ENCODE results near the gene SERINC1. TPM values are rescaled to one million over a fixed set of nuclear protein-coding genes. Genes with fewer than 3 reads are reported as not detected.

SERINC1 gene
- polyA plus RNA-seq, 1 donor from 2014 or later: 879 TPM

- no peak overlapping the region for H3K4me3 ChIP-seq (ENCODE audit: low read length)
- H2AFZ ChIP-seq (ENCODE audit: low read depth, low read length): no peak overlapping the region
- no peak overlapping the region for H3K9ac ChIP-seq (ENCODE audit: low read length)
- H3K27me3 ChIP-seq (ENCODE audit: insufficient read depth, low read depth, low read length): no peaks in the 10 kb centered on the region
- H3K27ac ChIP-seq (ENCODE audit: low read length): no peak overlapping the region
- peaks cover 18% of the 10 kb centered on the region for H3K36me3 ChIP-seq (ENCODE audit: insufficient read depth, low read length)
- H3F3A ChIP-seq (ENCODE audit: insufficient read depth, low read length, poor library complexity, severe bottlenecking): no peaks in the 10 kb centered on the region
- TF ChIP-seq EZH2 (IDR thresholded peaks at IDR 0.05; ENCODE audit: borderline replicate concordance, insufficient read depth, low read length, poor library complexity, severe bottlenecking): no peak
- H4K20me1 ChIP-seq (ENCODE audit: insufficient read depth): no peaks in the 10 kb centered on the region
- H3K9me3 ChIP-seq (ENCODE audit: low read length): no peaks in the 10 kb centered on the region
- H3K4me2 ChIP-seq (ENCODE audit: low read length): no peak overlapping the region
- H3K79me2 ChIP-seq (replicated peaks; ENCODE audit: insufficient read depth, low read length): no peaks in the 10 kb centered on the region
- H3K9me2 ChIP-seq (ENCODE audit: insufficient read depth, low read length): no peaks in the 10 kb centered on the region
These were observed 48.9 kb downstream of the SERINC1 start for GRCh38 chr6:122422614-122423267.

GRCh38 chr6:122422003-122422402, 49.6 kb downstream of the SERINC1 start:
- Histone ChIP-seq H3K4me2 (ENCODE audit: low read length) (no peak overlapping the region), H3K36me3 (ENCODE audit: insufficient read depth, low read length) (peaks cover 18% of the 10 kb centered on the region), H3K27me3 (ENCODE audit: insufficient read depth, low read depth, low read length) (no peaks in the 10 kb centered on the region), H2AFZ (ENCODE audit: low read depth, low read length) (no peak overlapping the region), H3K4me3 (ENCODE audit: low read length) (no peak overlapping the region), H3K27ac (ENCODE audit: low read length) (no peak overlapping the region), H3K9me2 (ENCODE audit: insufficient read depth, low read length) (no peaks in the 10 kb centered on the region), H3K9ac (ENCODE audit: low read length) (no peak overlapping the region), H3F3A (ENCODE audit: insufficient read depth, low read length, poor library complexity, severe bottlenecking) (no peaks in the 10 kb centered on the region), H3K79me2 (replicated peaks; ENCODE audit: insufficient read depth, low read length) (no peaks in the 10 kb centered on the region), H3K9me3 (ENCODE audit: low read length) (no peaks in the 10 kb centered on the region), H4K20me1 (ENCODE audit: insufficient read depth) (no peaks in the 10 kb centered on the region)
- TF ChIP-seq SMC3 (conservative IDR thresholded peaks at IDR 0.05; ENCODE audit: poor library complexity) (no peak), EP300 (conservative IDR thresholded peaks at IDR 0.05; ENCODE audit: poor library complexity, severe bottlenecking) (no peak), TAF1 (IDR thresholded peaks at IDR 0.05; ENCODE audit: low read depth) (no peak), CTCF (IDR thresholded peaks at IDR 0.05; ENCODE audit: poor library complexity, severe bottlenecking) (no peak), POLR2AphosphoS5 (IDR thresholded peaks at IDR 0.05) (no peak), MXI1 (conservative IDR thresholded peaks at IDR 0.05; ENCODE audit: poor library complexity, severe bottlenecking) (no peak), REST (IDR thresholded peaks at IDR 0.05; ENCODE audit: borderline replicate concordance) (no peak), EZH2 (IDR thresholded peaks at IDR 0.05; ENCODE audit: borderline replicate concordance, insufficient read depth, low read length, poor library complexity, severe bottlenecking) (no peak)

GRCh38 chr6:122416825-122417224, 54.8 kb downstream of the SERINC1 start:
- no peak overlapping the region for H3K4me2 ChIP-seq (ENCODE audit: low read length)
- H2AFZ ChIP-seq (ENCODE audit: low read depth, low read length): no peak overlapping the region
- H3F3A ChIP-seq (ENCODE audit: insufficient read depth, low read length, poor library complexity, severe bottlenecking): no peaks in the 10 kb centered on the region
- H3K4me3 ChIP-seq (ENCODE audit: low read length): no peak overlapping the region
- H3K9ac ChIP-seq (ENCODE audit: low read length): no peak overlapping the region
- no peaks in the 10 kb centered on the region for H4K20me1 ChIP-seq (ENCODE audit: insufficient read depth)
- peaks cover 14% of the 10 kb centered on the region for H3K36me3 ChIP-seq (ENCODE audit: insufficient read depth, low read length)
- no peaks in the 10 kb centered on the region for H3K9me3 ChIP-seq (ENCODE audit: low read length)
- H3K79me2 ChIP-seq (replicated peaks; ENCODE audit: insufficient read depth, low read length): peaks cover 21% of the 10 kb centered on the region
- no peak overlapping the region for H3K27ac ChIP-seq (ENCODE audit: low read length)
- H3K9me2 ChIP-seq (ENCODE audit: insufficient read depth, low read length): no peaks in the 10 kb centered on the region
- H3K27me3 ChIP-seq (ENCODE audit: insufficient read depth, low read depth, low read length): no peaks in the 10 kb centered on the region
- TF ChIP-seq TAF1 (IDR thresholded peaks at IDR 0.05; ENCODE audit: low read depth) (no peak), POLR2AphosphoS5 (IDR thresholded peaks at IDR 0.05) (no peak), SMC3 (conservative IDR thresholded peaks at IDR 0.05; ENCODE audit: poor library complexity) (no peak), EP300 (conservative IDR thresholded peaks at IDR 0.05; ENCODE audit: poor library complexity, severe bottlenecking) (no peak), REST (IDR thresholded peaks at IDR 0.05; ENCODE audit: borderline replicate concordance) (no peak), RAD21 (conservative IDR thresholded peaks at IDR 0.05) (no peak), EZH2 (IDR thresholded peaks at IDR 0.05; ENCODE audit: borderline replicate concordance, insufficient read depth, low read length, poor library complexity, severe bottlenecking) (no peak), MXI1 (conservative IDR thresholded peaks at IDR 0.05; ENCODE audit: poor library complexity, severe bottlenecking) (no peak), CTCF (IDR thresholded peaks at IDR 0.05; ENCODE audit: poor library complexity, severe bottlenecking) (no peak)

Measured in neural cell (in vitro differentiated cells).